Upper lobe of left lung (tissue), 6 donors: ENCODE data around the gene PIAS2. TPM values are rescaled to one million over a fixed set of nuclear protein-coding genes. Genes with fewer than 3 reads are reported as not detected.

Experiments used
- ATAC-seq, 2 donors: fragments of 200-7000 bp; cut with Tn5 transposase; one replicate each; pipeline ENCODE4 v1.9.1; 2022; ENCODE audit warnings: mild to moderate bottlenecking in 2 of 2, moderate library complexity in 2 of 2; ENCODE audit not compliant: low FRiP score in 2 of 2
- DNase-seq, 2 donors: peaks; one replicate each; pipeline ENCODE4 v3.0.0-alpha.2; 2019 to 2020
- H3K27ac ChIP-seq, 4 donors: fragments of 200-600 bp; sonication (generic); one replicate each; pipeline ENCODE4 v1.5.1; 2016 to 2019
- H3K27me3 ChIP-seq, 4 donors: fragments of 200-600 bp; sonication (generic); one replicate each; pipeline ENCODE4 v1.5.1; 2017 to 2019
- H3K36me3 ChIP-seq, 4 donors: fragments of 200-600 bp; sonication (generic); one replicate each; pipeline ENCODE4 v1.5.1; 2016 to 2019
- H3K4me1 ChIP-seq, 4 donors: fragments of 200-600 bp; sonication (generic); one replicate each; pipeline ENCODE4 v1.5.1; 2018 to 2019
- H3K4me3 ChIP-seq, 4 donors: fragments of 200-600 bp; sonication (generic); one replicate each; pipeline ENCODE4 v1.5.1; 2017 to 2019; ENCODE audit warnings: mild to moderate bottlenecking in 2 of 4, moderate library complexity in 1 of 4
- H3K9me3 ChIP-seq, 4 donors: fragments of 200-600 bp; sonication (generic); one replicate each; pipeline ENCODE4 v1.5.1; 2018 to 2019
- CTCF ChIP-seq, 6 experiments: fragments of 450-650 bp in 4 of 6; fragments of 200-600 bp in 2 of 6; sonication (generic) in 2 of 6; IDR thresholded peaks; one replicate each; pipeline ENCODE4 v1.5.1; 2016 to 2019; ENCODE audit warnings: antibody characterized with exemption in 6 of 6
- EP300 ChIP-seq, 4 donors: sonication (generic); formaldehyde crosslinking; IDR thresholded peaks; one replicate each; pipeline ENCODE4 v1.5.1; 2017; ENCODE audit warnings: antibody characterized with exemption in 4 of 4, control low read depth in 2 of 4
- POLR2A ChIP-seq, 4 donors: fragments of 450-650 bp; IDR thresholded peaks; one replicate each; pipeline ENCODE4 v1.5.1; 2016 to 2017; ENCODE audit warnings: antibody characterized with exemption in 4 of 4, mild to moderate bottlenecking in 2 of 4
- POLR2AphosphoS5 ChIP-seq, 2 donors: sonication (generic); formaldehyde crosslinking; IDR thresholded peaks; one replicate each; pipeline ENCODE4 v1.5.1; 2017; ENCODE audit warnings: antibody characterized with exemption in 2 of 2
- WGBS, 2 donors: methylation state at CpG; one replicate each; pipeline ENCODE4 v1.1.5; 2017 to 2018; 5-methylcytosine and 5-hydroxymethylcytosine counted together
- total RNA-seq, 6 donors: library from RNA; depleted of rRNA in 4 of 6; stranded (reverse); fragments of >200 nt in 4 of 6; gene quantifications; one replicate each; pipeline versions ENCODE4 v1.1.0 to v1.2.1, GENCODE V29; 2016 to 2021
- donor health status: DM: no; HTN: no; CAD: no; lungs with moderate emphysema.
- donor health status: DM: no; HTN: yes; CAD: no; lungs with severe emphysema.

PIAS2 gene
- total RNA-seq, 6 donors from 2014 or later: 18.4 to 33.5 (median 30.4) TPM

- H3K27ac ChIP-seq: no peak overlapping the region
- H3K4me1 ChIP-seq: no peaks in the 10 kb centered on the region
- H3K4me3 ChIP-seq: no peak overlapping the region
- WGBS, 2 donors: 89 to 93% methylated on average over 1 of the region's 1 CpG
- no peaks in the 10 kb centered on the region for H3K9me3 ChIP-seq
- ATAC-seq: no peak
- TF ChIP-seq CTCF (IDR thresholded peaks at IDR 0.05) (no peak), POLR2A (IDR thresholded peaks at IDR 0.05) (no peak), POLR2AphosphoS5 (IDR thresholded peaks at IDR 0.05) (no peak), EP300 (IDR thresholded peaks at IDR 0.05) (no peak)
- peaks cover 0 to 31% (median 6%) of the 10 kb centered on the region in 4 donors for H3K36me3 ChIP-seq
- DNase-seq: no peak
- no peaks in the 10 kb centered on the region for H3K27me3 ChIP-seq
Measured at GRCh38 chr18:46829947-46830346, 87.4 kb downstream of the PIAS2 start.

DNA sequence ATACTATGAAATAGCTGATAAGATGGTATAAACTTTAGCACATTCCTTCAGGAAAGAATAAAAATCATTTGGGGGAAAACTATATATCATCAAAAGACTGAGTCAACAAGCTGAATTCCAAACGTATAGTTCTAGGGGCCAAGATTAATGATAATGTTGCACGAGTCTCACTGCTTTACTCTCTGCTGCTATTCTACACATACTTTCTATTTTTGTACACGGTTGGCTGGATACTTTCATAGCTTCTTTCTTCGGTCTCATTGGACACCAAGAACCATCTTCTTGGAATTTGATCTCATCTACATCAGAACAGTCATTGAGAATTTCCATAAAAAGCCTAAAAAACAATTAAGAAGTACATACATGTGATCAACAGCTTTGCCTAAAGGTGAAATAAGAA is 87.8 kb downstream of the PIAS2 start:
- WGBS, 2 donors: 85 to 93% methylated on average over 4 of the region's 4 CpGs
- H3K27ac ChIP-seq: no peak overlapping the region

GRCh38 chr18:46821856-46822711 is 95.2 kb downstream of the PIAS2 start:
- WGBS, 2 donors: 62 to 66% methylated on average over 3 of the region's 3 CpGs
- H3K36me3 ChIP-seq: peaks cover 0 to 10% (median 0%) of the 10 kb centered on the region in 4 donors
- no peak overlapping the region for H3K4me3 ChIP-seq
- no peaks in the 10 kb centered on the region for H3K9me3 ChIP-seq
- no peaks in the 10 kb centered on the region for H3K4me1 ChIP-seq
- ATAC-seq (no peak), DNase-seq (no peak)
- no peak for TF ChIP-seq CTCF (IDR thresholded peaks at IDR 0.05)
- no peak for TF ChIP-seq POLR2AphosphoS5 (IDR thresholded peaks at IDR 0.05)
- no peak for TF ChIP-seq POLR2A (IDR thresholded peaks at IDR 0.05)
- no peak for TF ChIP-seq EP300 (IDR thresholded peaks at IDR 0.05)
- H3K27me3 ChIP-seq: no peaks in the 10 kb centered on the region
- no peak overlapping the region for H3K27ac ChIP-seq

More for the DNA sequence above, 87.8 kb downstream of the PIAS2 start:
- H3K36me3 ChIP-seq: peaks cover 0 to 31% (median 6%) of the 10 kb centered on the region in 4 donors
- no peak overlapping the region for H3K4me3 ChIP-seq
- H3K27me3 ChIP-seq: no peaks in the 10 kb centered on the region
- no peak for TF ChIP-seq CTCF (IDR thresholded peaks at IDR 0.05)
- no peak for TF ChIP-seq POLR2A (IDR thresholded peaks at IDR 0.05)
- no peaks in the 10 kb centered on the region for H3K9me3 ChIP-seq
- no peak for DNase-seq
- no peaks in the 10 kb centered on the region for H3K4me1 ChIP-seq
- no peak for ATAC-seq

DNA sequence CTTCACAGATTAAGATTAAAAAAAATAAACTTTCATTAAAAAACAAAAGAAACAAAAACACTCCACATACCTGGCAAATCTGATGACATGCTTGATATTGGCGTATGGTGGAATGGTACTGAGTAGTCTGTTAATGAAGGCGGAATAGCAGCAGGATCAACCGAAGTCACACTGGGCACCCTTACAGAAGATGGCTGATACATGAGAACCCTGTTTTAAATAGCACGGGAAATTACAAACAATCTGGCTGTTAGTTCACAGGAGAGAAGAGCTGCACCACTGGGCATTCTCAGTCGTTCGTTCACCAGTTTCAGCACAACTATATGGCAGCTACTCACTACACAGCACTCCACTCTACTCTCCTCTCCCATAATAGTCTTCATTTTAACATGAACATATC is 96.4 kb downstream of the PIAS2 start:
- no peak for DNase-seq
- ATAC-seq: no peak
- no peak overlapping the region for H3K4me3 ChIP-seq
- H3K9me3 ChIP-seq: no peaks in the 10 kb centered on the region
- no peaks in the 10 kb centered on the region for H3K27me3 ChIP-seq
- H3K36me3 ChIP-seq: no peaks in the 10 kb centered on the region
- 96% methylated on average over 6 of the region's 6 CpGs for whole genome bisulfite sequencing, 2 donors
- no peak overlapping the region for H3K27ac ChIP-seq
- TF ChIP-seq POLR2A (IDR thresholded peaks at IDR 0.05) (no peak), EP300 (IDR thresholded peaks at IDR 0.05) (no peak), CTCF (IDR thresholded peaks at IDR 0.05) (no peak), POLR2AphosphoS5 (IDR thresholded peaks at IDR 0.05) (no peak)
- H3K4me1 ChIP-seq: no peaks in the 10 kb centered on the region

DNA sequence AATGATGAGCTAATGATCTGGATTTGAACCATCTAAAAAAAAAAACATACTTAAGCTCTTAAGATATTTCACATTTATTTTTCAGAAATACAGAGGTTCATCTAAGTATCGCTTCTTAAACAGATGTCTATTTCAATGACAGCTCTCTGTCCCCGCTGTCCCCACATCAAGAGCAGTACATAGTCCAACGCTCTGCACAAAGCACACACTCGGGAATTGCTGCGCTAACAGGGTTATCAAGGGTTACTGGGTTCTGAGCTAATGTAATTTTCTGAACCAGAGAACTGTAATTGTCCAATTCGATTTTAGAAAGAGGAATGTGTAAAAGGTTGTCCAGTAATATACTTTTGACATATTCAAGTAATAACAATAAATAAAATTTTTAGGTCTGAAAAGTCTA is 101.6 kb downstream of the PIAS2 start:
- no peak for ATAC-seq
- no peaks in the 10 kb centered on the region for H3K36me3 ChIP-seq
- no peak for DNase-seq
- 93 to 95% methylated on average over 6 of the region's 6 CpGs for WGBS, 2 donors
- H3K4me3 ChIP-seq: no peak overlapping the region
- TF ChIP-seq CTCF (IDR thresholded peaks at IDR 0.05) (no peak), EP300 (IDR thresholded peaks at IDR 0.05) (no peak), POLR2A (IDR thresholded peaks at IDR 0.05) (no peak)
- H3K27me3 ChIP-seq: no peaks in the 10 kb centered on the region
- H3K27ac ChIP-seq: no peak overlapping the region
- H3K9me3 ChIP-seq: no peaks in the 10 kb centered on the region
- H3K4me1 ChIP-seq: no peaks in the 10 kb centered on the region
